ENCODE data around the gene HMGA1. TPM values are rescaled to one million over a fixed set of nuclear protein-coding genes. Genes with fewer than 3 reads are reported as not detected.

The HMGA1 gene
- total and polyA plus RNA-seq, 2 of the 13 experiments (the other 11 are each of a cell fraction or from before 2014, with no cell fraction given): 117 to 145 TPM

GRCh38 chr6:34223956-34224940 is 12.4 kb upstream of the HMGA1 start (continued):
- TF ChIP-seq KDM6A (CRISPR knock-in tag; IDR thresholded peaks at IDR 0.05; ENCODE audit: low read depth): no peak
- 0 out of 2 replicates have a peak, but pooled peaks have one; percentile 71 for TF ChIP-seq ZC3H4 (CRISPR knock-in tag; IDR thresholded peaks at IDR 0.05; ENCODE audit: borderline replicate concordance)
- TF ChIP-seq GATAD2A (CRISPR knock-in tag; IDR thresholded peaks at IDR 0.05): peak; percentile 9; the same call in 1 of the 2 replicates
- TF ChIP-seq LCORL (IDR thresholded peaks at IDR 0.05): no peak
- no peak for TF ChIP-seq LCORL (CRISPR knock-in tag; IDR thresholded peaks at IDR 0.05)
- peak; percentile 5; the same call in 1 of the 2 replicates for TF ChIP-seq ZNF263 (CRISPR knock-in tag; IDR thresholded peaks at IDR 0.05)
- peak; percentile 57; the same call in 1 of the 2 replicates for TF ChIP-seq SRY (CRISPR knock-in tag; IDR thresholded peaks at IDR 0.05)
- peak; percentile 17; the same call in 1 of the 2 replicates for TF ChIP-seq ZBTB7A (CRISPR knock-in tag; IDR thresholded peaks at IDR 0.05)
- TF ChIP-seq CHD2 (IDR thresholded peaks at IDR 0.05; ENCODE audit: low read depth, low read length): no peak
- TF ChIP-seq TAF1 (CRISPR knock-in tag; IDR thresholded peaks at IDR 0.05): peak; percentile 70
- no peak; the same call in 1 of the 2 replicates for TF ChIP-seq TFE3 (CRISPR knock-in tag; IDR thresholded peaks at IDR 0.05)
- TF ChIP-seq FOXJ3 (CRISPR knock-in tag; IDR thresholded peaks at IDR 0.05; ENCODE audit: borderline replicate concordance): no peak
- TF ChIP-seq MAFG (CRISPR knock-in tag; IDR thresholded peaks at IDR 0.05): no peak
- no peak for TF ChIP-seq ZMAT5 (CRISPR knock-in tag; IDR thresholded peaks at IDR 0.05; ENCODE audit: borderline replicate concordance, low read depth)
- TF ChIP-seq ZBTB1 (CRISPR knock-in tag; IDR thresholded peaks at IDR 0.05; ENCODE audit: borderline replicate concordance): no peak
- TF ChIP-seq HMGXB3 (CRISPR knock-in tag; IDR thresholded peaks at IDR 0.05; ENCODE audit: borderline replicate concordance): no peak
- TF ChIP-seq RFXANK (CRISPR knock-in tag; IDR thresholded peaks at IDR 0.05): no peak
- TF ChIP-seq PREB (CRISPR knock-in tag; IDR thresholded peaks at IDR 0.05): no peak
- no peak for TF ChIP-seq ZNF282 (IDR thresholded peaks at IDR 0.05; ENCODE audit: partially characterized antibody)
- TF ChIP-seq DMAP1 (CRISPR knock-in tag; IDR thresholded peaks at IDR 0.05): peak; percentile 62; the same call in 1 of the 2 replicates
- TF ChIP-seq IRX3 (CRISPR knock-in tag; IDR thresholded peaks at IDR 0.05; ENCODE audit: borderline replicate concordance, low read depth): no peak
- TF ChIP-seq FIP1L1 (IDR thresholded peaks at IDR 0.05; ENCODE audit: borderline replicate concordance, insufficient read depth, low read depth, low read length): no peak
- TF ChIP-seq ZNF589 (CRISPR knock-in tag; conservative IDR thresholded peaks at IDR 0.05): peak; percentile 55; the same call in 1 of the 2 replicates
- no peak for TF ChIP-seq TOPORS (CRISPR knock-in tag; IDR thresholded peaks at IDR 0.05)

All from HepG2 (cell line).